Right lung (tissue), 10 donors: ENCODE data around the gene ZNRF4. TPM values are rescaled to one million over a fixed set of nuclear protein-coding genes. Genes with fewer than 3 reads are reported as not detected.
"Not testable (repeated sequence)": the region's sequence is repeated elsewhere in the genome, so short reads cannot be mapped to it uniquely, and the experiment has no call there.

Source experiments
- DNase-seq, 2 donors: peaks; one replicate each; pipeline ENCODE4 v3.0.0-alpha.2; 2013
- long read RNA-seq, 8 donors: transcript quantifications; one replicate each; lab custom pipeline, GENCODE V29; 2026
- polyA plus RNA-seq, 5 donors: library from polyadenylated mRNA; unstranded; fragments of 120-200 nt; gene quantifications; one replicate each; pipeline versions ENCODE4 v1.2.1 to v1.2.3, GENCODE V29; 2013; ENCODE audit warnings: inconsistent platforms in 1 of 5, low replicate concordance in 1 of 5; ENCODE audit not compliant: insufficient read length in 5 of 5, insufficient read depth in 1 of 5

ZNRF4 gene
- polyA plus RNA-seq, result not detected
- long read RNA-seq, donor 1, result 0 reads
- long read RNA-seq, donor 2, result 0 reads
- long read RNA-seq, donor 3, result 0 reads
- long read RNA-seq, donor 4, result 0 reads
- long read RNA-seq, donor 5, result 0 reads
- long read RNA-seq, donor 6, result 0 reads
- long read RNA-seq, donor 7, result 0 reads
- long read RNA-seq, donor 8, result 0 reads

- DNase-seq, result no peak
These were observed at the start of gene ZNRF4 for GRCh38 chr19:5455367-5456129. TSS of gene ZNRF4 (plus strand) at chr19:5455417. CDS start at chr19:5455492, 75 bp downstream.

GRCh38 chr19:5406198-5406597 is 49.0 kb upstream of the ZNRF4 start:
- not testable (repeated sequence) for DNase-seq

- no peak for DNase-seq
These were observed 48.4 kb upstream of the ZNRF4 start for GRCh38 chr19:5406816-5407215.

GRCh38 chr19:5407356-5407755 is 47.9 kb upstream of the ZNRF4 start:
- DNase-seq, result no peak

- DNase-seq, result no peak
These were observed 37.5 kb upstream of the ZNRF4 start for GRCh38 chr19:5417495-5418436.

GRCh38 chr19:5418677-5419076 is 36.5 kb upstream of the ZNRF4 start:
- DNase-seq, result no peak

GRCh38 chr19:5420953-5421352 is 34.3 kb upstream of the ZNRF4 start:
- DNase-seq, result no peak

GRCh38 chr19:5423567-5424125 is 31.6 kb upstream of the ZNRF4 start:
- no peak for DNase-seq

GRCh38 chr19:5424192-5424973 is 30.8 kb upstream of the ZNRF4 start:
- no peak for DNase-seq

- DNase-seq, result no peak
These were observed 30.0 kb upstream of the ZNRF4 start for GRCh38 chr19:5425260-5425659.

- no peak for DNase-seq
These were observed 25.0 kb upstream of the ZNRF4 start for GRCh38 chr19:5430237-5430636.

GRCh38 chr19:5432687-5433086 is 22.5 kb upstream of the ZNRF4 start:
- no peak for DNase-seq

- no peak for DNase-seq
These were observed 20.8 kb upstream of the ZNRF4 start for GRCh38 chr19:5434351-5434917.

- DNase-seq, result no peak
These were observed 20.1 kb upstream of the ZNRF4 start for GRCh38 chr19:5434970-5435641.

GRCh38 chr19:5435642-5436017 is 19.6 kb upstream of the ZNRF4 start:
- no peak for DNase-seq

- no peak for DNase-seq
These were observed 18.9 kb upstream of the ZNRF4 start for GRCh38 chr19:5436106-5436947.

GRCh38 chr19:5436948-5437306 is 18.3 kb upstream of the ZNRF4 start:
- DNase-seq, result no peak

GRCh38 chr19:5438756-5439155 is 16.5 kb upstream of the ZNRF4 start:
- DNase-seq, result not testable (repeated sequence)

- DNase-seq, result no peak
These were observed 15.8 kb upstream of the ZNRF4 start for GRCh38 chr19:5439452-5439851.
